IMR-90 (cell line): Measurements from ENCODE around the gene LHPP. TPM values are rescaled to one million over a fixed set of nuclear protein-coding genes. Genes with fewer than 3 reads are reported as not detected.

Experiments used
- ATAC-seq: fragments of 200-7000 bp; cut with Tn5 transposase; 2 replicates; pipeline ENCODE4 v1.9.1; 2020; ENCODE audit warnings: low read depth, mild to moderate bottlenecking, moderate library complexity
- BruUV-seq: library from RNA; stranded (reverse); fragments of 400-500 nt; replicated peaks from 2 replicates; lab custom pipeline; 2021; lab: Mats Ljungman, UMichigan
- CTCF ChIA-PET: fragments of 300-600 bp; formaldehyde crosslinking; extraction: SDS; loops from one replicate; lab custom pipeline; 2021; ENCODE audit warnings: antibody characterized with exemption; lab: Yijun Ruan, JAX
- POLR2A ChIA-PET: fragments of 300-600 bp; sonication (Branson Sonifier 250); formaldehyde crosslinking; loops from one replicate; lab custom pipeline; 2022; ENCODE audit warnings: antibody characterized with exemption; ENCODE audit not compliant: unreplicated experiment; lab: Charles Lee
- DNase-seq: peaks from one replicate; pipeline ENCODE4 v3.0.0; 2013
- H2AFZ ChIP-seq: replicated peaks from 2 replicates; pipeline ENCODE3; 2013; ENCODE audit warnings: low read length, mild to moderate bottlenecking; ENCODE audit not compliant: poor library complexity
- H2AK5ac ChIP-seq: 2 replicates; pipeline ENCODE4 v1.6.1; 2013; ENCODE audit warnings: low read depth, low read length, inconsistent platforms
- H2AK9ac ChIP-seq: replicated peaks from 2 replicates; pipeline ENCODE3; 2013; ENCODE audit warnings: mild to moderate bottlenecking, low read depth, low read length, moderate library complexity; ENCODE audit not compliant: poor library complexity
- H2BK120ac ChIP-seq: 2 replicates; pipeline ENCODE4 v1.6.1; 2013; ENCODE audit warnings: low read depth, low read length, inconsistent platforms
- H2BK15ac ChIP-seq: 3 replicates; pipeline ENCODE4 v1.6.1; 2013; ENCODE audit warnings: low read depth, low read length, inconsistent platforms
- H2BK20ac ChIP-seq: 2 replicates; pipeline ENCODE4 v1.6.1; 2013; ENCODE audit warnings: low read depth, mild to moderate bottlenecking, inconsistent platforms, low read length, moderate library complexity
- H2BK5ac ChIP-seq: 2 replicates; pipeline ENCODE4 v1.6.1; 2013; ENCODE audit warnings: mild to moderate bottlenecking, low read depth, low read length, inconsistent platforms; ENCODE audit not compliant: poor library complexity, severe bottlenecking
- H3K14ac ChIP-seq: replicated peaks from 2 replicates; pipeline ENCODE4 v1.6.1; 2013; ENCODE audit warnings: low read depth, low read length, inconsistent platforms
- H3K18ac ChIP-seq: 2 replicates; pipeline ENCODE4 v1.6.1; 2013; ENCODE audit warnings: low read depth, low read length, control low read depth
- H3K23ac ChIP-seq: 2 replicates; pipeline ENCODE4 v1.6.1; 2013; ENCODE audit warnings: low read depth, low read length, inconsistent platforms
- H3K27ac ChIP-seq: 2 replicates; pipeline ENCODE4 v1.5.1; 2013; ENCODE audit warnings: mild to moderate bottlenecking, control low read depth, low read length; ENCODE audit not compliant: insufficient read depth
- H3K27me3 ChIP-seq: 2 replicates; pipeline ENCODE4 v1.6.1; 2013; ENCODE audit warnings: low read length; ENCODE audit not compliant: control insufficient read depth, insufficient read depth
- H3K36me3 ChIP-seq: 2 replicates; pipeline ENCODE4 v1.6.1; 2013; ENCODE audit warnings: low read length, mixed read lengths; ENCODE audit not compliant: control insufficient read depth, insufficient read depth
- H3K4ac ChIP-seq: 2 replicates; pipeline ENCODE4 v1.6.1; 2013; ENCODE audit warnings: low read depth, low read length, inconsistent platforms
- H3K4me1 ChIP-seq: 2 replicates; pipeline ENCODE4 v1.6.1; 2013; ENCODE audit warnings: low read length, mixed read lengths; ENCODE audit not compliant: control insufficient read depth, insufficient read depth
- H3K4me2 ChIP-seq: 2 replicates; pipeline ENCODE4 v1.6.1; 2013; ENCODE audit warnings: low read depth, mild to moderate bottlenecking, control low read depth, low read length, moderate library complexity
- H3K4me3 ChIP-seq: 2 replicates; pipeline ENCODE4 v1.5.1; 2013; ENCODE audit warnings: low read depth, mild to moderate bottlenecking, control low read depth, low read length, moderate library complexity; ENCODE audit not compliant: insufficient read depth
- H3K56ac ChIP-seq: 2 replicates; pipeline ENCODE4 v1.6.1; 2013; ENCODE audit warnings: low read length, inconsistent platforms; ENCODE audit not compliant: insufficient read depth; ENCODE audit errors: extremely low read depth
- H3K79me1 ChIP-seq, 2 experiments: 2 replicates each; pipeline ENCODE4 v1.6.1; 2013; ENCODE audit warnings: low read length in 2 of 2, inconsistent platforms in 1 of 2, low read depth in 1 of 2
- H3K9ac ChIP-seq: 2 replicates; pipeline ENCODE4 v1.6.1; 2013; ENCODE audit warnings: low read depth, low read length, control low read depth
- H3K9me1 ChIP-seq: 2 replicates; pipeline ENCODE4 v1.6.1; 2013; ENCODE audit warnings: low read length, inconsistent platforms; ENCODE audit not compliant: insufficient read depth
- H3K9me3 ChIP-seq: 2 replicates; pipeline ENCODE4 v1.6.1; 2013; ENCODE audit warnings: low read length; ENCODE audit not compliant: control insufficient read depth, insufficient read depth
- H4K20me1 ChIP-seq: 2 replicates; pipeline ENCODE4 v1.6.1; 2013; ENCODE audit warnings: low read length, inconsistent platforms; ENCODE audit not compliant: insufficient read depth
- H4K5ac ChIP-seq: 2 replicates; pipeline ENCODE4 v1.6.1; 2013; ENCODE audit warnings: mild to moderate bottlenecking, low read depth, low read length, control low read depth
- H4K8ac ChIP-seq, 2 experiments: 2 replicates each; pipeline ENCODE4 v1.6.1; 2013; ENCODE audit warnings: low read depth in 2 of 2, low read length in 2 of 2, control low read depth in 1 of 2, inconsistent platforms in 1 of 2
- H4K91ac ChIP-seq: 2 replicates; pipeline ENCODE4 v1.6.1; 2013; ENCODE audit warnings: low read depth, low read length, inconsistent platforms; ENCODE audit not compliant: insufficient read depth
- BHLHE40 ChIP-seq: fragments of 150-350 bp; IDR thresholded peaks from 2 replicates; pipeline ENCODE4 v1.6.1; 2016; ENCODE audit warnings: mild to moderate bottlenecking, low read depth, low read length
- CTCF ChIP-seq: conservative IDR thresholded peaks from 2 replicates; pipeline ENCODE4 v1.5.1; 2012; ENCODE audit warnings: mild to moderate bottlenecking, low read depth, low read length, improper control_type of control experiment
- FOS ChIP-seq: fragments of 150-350 bp; IDR thresholded peaks from 2 replicates; pipeline ENCODE4 v1.6.1; 2016; ENCODE audit warnings: low read depth, low read length
- MAFK ChIP-seq: IDR thresholded peaks from 2 replicates; pipeline ENCODE4 v1.6.1; 2012; ENCODE audit warnings: low read depth, low read length, improper control_type of control experiment
- MXI1 ChIP-seq: IDR thresholded peaks from 2 replicates; pipeline ENCODE4 v1.6.1; 2012; ENCODE audit warnings: low read depth, mild to moderate bottlenecking, low read length, moderate library complexity, borderline replicate concordance
- RAD21 ChIP-seq: IDR thresholded peaks from 2 replicates; pipeline ENCODE4 v1.6.1; 2012; ENCODE audit warnings: low read length, improper control_type of control experiment
- RFX5 ChIP-seq: IDR thresholded peaks from 2 replicates; pipeline ENCODE4 v1.8.0; 2012; ENCODE audit warnings: low read depth, mild to moderate bottlenecking, low read length, moderate library complexity
- SMC3 ChIP-seq: fragments of 150-350 bp; IDR thresholded peaks from 2 replicates; pipeline ENCODE4 v1.6.1; 2016; ENCODE audit warnings: low read depth, mild to moderate bottlenecking, antibody characterized with exemption, low read length, moderate library complexity
- USF2 ChIP-seq: fragments of 150-350 bp; IDR thresholded peaks from 2 replicates; pipeline ENCODE4 v1.6.1; 2017; ENCODE audit warnings: mild to moderate bottlenecking, antibody characterized with exemption, low read length, low read depth
- WGBS, 2 experiments: methylation state at CpG; one replicate each; pipeline versions ENCODE4 v1.1.5 to v1.1.7; 2013; ENCODE audit warnings: missing lambda C conversion rate in 2 of 2; ENCODE audit not compliant: insufficient read length in 1 of 2; ENCODE audit errors: extremely low coverage in 2 of 2; 5-methylcytosine and 5-hydroxymethylcytosine counted together
- dilution Hi-C: fragments of 300-500 bp; cut with HindIII; formaldehyde crosslinking; loops from one replicate; pipeline ENCODE4 v1.14.3; 2018; ENCODE audit warnings: low sequenced_read_pairs; ENCODE audit not compliant: unreplicated experiment
- in situ Hi-C: fragments of 300-500 bp; cut with MboI; formaldehyde crosslinking; loops from 3 replicates; pipeline ENCODE4 v1.14.3; 2019; ENCODE audit warnings: low sequenced_read_pairs, inconsistent platforms, mixed read lengths
- intact Hi-C: fragments of 100-400 bp; cut with micrococcal nuclease; formaldehyde crosslinking; loops from 2 replicates; pipeline ENCODE4 v1.10.0; 2022
- polyA plus RNA-seq, 3 experiments: library from polyadenylated mRNA; depleted of rRNA; stranded (reverse); fragments of >200 nt; gene quantifications; 2 replicates each; pipeline ENCODE4 v1.2.3, GENCODE V29; 2012; ENCODE audit warnings: low replicate concordance in 1 of 3
- total RNA-seq: library from RNA; depleted of rRNA; stranded (reverse); fragments of >200 nt; gene quantifications from 2 replicates; pipeline ENCODE4 v1.2.3, GENCODE V29; 2012

The LHPP gene
- total and polyA plus RNA-seq, 2 of the 4 experiments (the other 2 are of a cell fraction), result 2.7 to 8.3 TPM

- no peaks in the 10 kb centered on the region for H3K9me1 ChIP-seq
- no peak overlapping the region for H3K9ac ChIP-seq
- H3K23ac ChIP-seq, result no peak overlapping the region
- no peak overlapping the region for H3K4me2 ChIP-seq
- dilution Hi-C loops (no loop called here), in situ Hi-C loops (loop anchor here (25.0 kb wide), 1 partner anchor 461 kb away; no protein-coding TSS in a partner anchor), intact Hi-C loops (no loop called here)
- ChIA-PET POLR2A (no interaction called here), CTCF (interaction anchor here (0.5 kb wide), 1 partner anchor 508 kb away, joined by 5 read pairs; no protein-coding TSS in a partner anchor)
- no peak overlapping the region for H3K56ac ChIP-seq
- no peak overlapping the region for H3K18ac ChIP-seq
- H2AFZ ChIP-seq, result no peak overlapping the region
- H2BK20ac ChIP-seq, result no peak overlapping the region
- no peak overlapping the region for H4K8ac ChIP-seq
- TF ChIP-seq CTCF (no peak), FOS (no peak), RAD21 (no peak), SMC3 (no peak), MAFK (no peak), BHLHE40 (no peak), RFX5 (no peak), USF2 (no peak), MXI1 (no peak)
- no peaks in the 10 kb centered on the region for H3K27me3 ChIP-seq
- no peak overlapping the region for H2BK15ac ChIP-seq
- H3K79me1 ChIP-seq, result no peaks in the 10 kb centered on the region
- WGBS, 2 experiments, result 100% methylated on average over 2 of the region's 17 CpGs; no CpG with 5 or more reads in 1 of the 2 experiments
- H3K36me3 ChIP-seq, result no peaks in the 10 kb centered on the region
- H3K14ac ChIP-seq, result no peak overlapping the region
- no peaks in the 10 kb centered on the region for H4K20me1 ChIP-seq
- H3K27ac ChIP-seq, result no peak overlapping the region
- H2AK5ac ChIP-seq, result no peak overlapping the region
- no peak overlapping the region for H4K5ac ChIP-seq
- BruUV-seq, result no TSS peak
- H3K9me3 ChIP-seq, result no peaks in the 10 kb centered on the region
- H2AK9ac ChIP-seq, result no peak overlapping the region
- ATAC-seq (no peak), DNase-seq (no peak)
- no peak overlapping the region for H3K4ac ChIP-seq
- H3K4me3 ChIP-seq, result no peak overlapping the region
- H4K91ac ChIP-seq, result no peak overlapping the region
- no peak overlapping the region for H2BK120ac ChIP-seq
- H2BK5ac ChIP-seq, result no peak overlapping the region
- H3K4me1 ChIP-seq, result peaks cover 9% of the 10 kb centered on the region; the same call in 1 of the 2 replicates
These were observed 65.1 kb downstream of the LHPP start for GRCh38 chr10:124526621-124527267.
